ENCODE results near the gene CAPN13.

Gene CAPN13

GRCh38 chr2:30770816-30771576 lies 36.2 kb downstream of the CAPN13 start:
- H3K4me3 ChIP-seq (ENCODE audit: low read depth in 1 of 2, low read length in 2 of 2) = no peak overlapping the region
- H3K9ac ChIP-seq (ENCODE audit: low read length) = no peak overlapping the region
- H3K27me3 ChIP-seq (ENCODE audit: control insufficient read depth in 1 of 2, insufficient read depth in 2 of 2, low read length in 2 of 2) = no peaks in the 10 kb centered on the region
- no peaks in the 10 kb centered on the region for H3K36me3 ChIP-seq (ENCODE audit: insufficient read depth, low read length)
- H3K27ac ChIP-seq (ENCODE audit: low read depth, low read length) = no peak overlapping the region
- H3K4me1 ChIP-seq (ENCODE audit: insufficient read depth, low read length) = no peaks in the 10 kb centered on the region
- no peaks in the 10 kb centered on the region for H3K9me3 ChIP-seq (ENCODE audit: low read length)

GRCh38 chr2:30769891-30770462 lies 37.3 kb downstream of the CAPN13 start:
- Histone ChIP-seq H3K27ac (ENCODE audit: low read depth, low read length) (no peak overlapping the region), H3K9me3 (ENCODE audit: low read length) (no peaks in the 10 kb centered on the region)

DNA sequence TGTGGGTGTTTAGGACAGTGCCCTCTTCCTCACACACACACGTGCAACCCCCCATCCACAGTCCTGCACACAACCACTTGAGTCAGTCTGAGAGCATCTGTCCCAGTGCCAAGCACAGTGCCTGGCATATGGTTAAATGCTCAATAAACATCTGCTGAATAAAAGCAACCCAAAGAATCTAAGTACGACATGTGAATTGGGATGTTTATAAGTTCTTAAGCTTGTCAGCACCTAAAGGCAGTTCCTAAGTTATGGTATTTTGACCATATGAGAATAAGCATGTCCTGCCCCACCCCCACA lies 37.8 kb downstream of the CAPN13 start:
- H3K27ac ChIP-seq (ENCODE audit: low read depth, low read length) = no peak overlapping the region
- no peaks in the 10 kb centered on the region for H3K4me1 ChIP-seq (ENCODE audit: insufficient read depth, low read length)
- H3K27me3 ChIP-seq (ENCODE audit: control insufficient read depth in 1 of 2, insufficient read depth in 2 of 2, low read length in 2 of 2) = no peaks in the 10 kb centered on the region
- H3K9ac ChIP-seq (ENCODE audit: low read length) = no peak overlapping the region
- no peaks in the 10 kb centered on the region for H3K9me3 ChIP-seq (ENCODE audit: low read length)
- H3K4me3 ChIP-seq (ENCODE audit: low read depth in 1 of 2, low read length in 2 of 2) = no peak overlapping the region
- no peaks in the 10 kb centered on the region for H3K36me3 ChIP-seq (ENCODE audit: insufficient read depth, low read length)

More at GRCh38 chr2:30769891-30770462, 37.3 kb downstream of the CAPN13 start:
- no peaks in the 10 kb centered on the region for H3K27me3 ChIP-seq (ENCODE audit: control insufficient read depth in 1 of 2, insufficient read depth in 2 of 2, low read length in 2 of 2)
- no peak overlapping the region for H3K9ac ChIP-seq (ENCODE audit: low read length)
- H3K36me3 ChIP-seq (ENCODE audit: insufficient read depth, low read length) = no peaks in the 10 kb centered on the region
- no peak overlapping the region for H3K4me3 ChIP-seq (ENCODE audit: low read depth in 1 of 2, low read length in 2 of 2)
- H3K4me1 ChIP-seq (ENCODE audit: insufficient read depth, low read length) = no peaks in the 10 kb centered on the region

DNA sequence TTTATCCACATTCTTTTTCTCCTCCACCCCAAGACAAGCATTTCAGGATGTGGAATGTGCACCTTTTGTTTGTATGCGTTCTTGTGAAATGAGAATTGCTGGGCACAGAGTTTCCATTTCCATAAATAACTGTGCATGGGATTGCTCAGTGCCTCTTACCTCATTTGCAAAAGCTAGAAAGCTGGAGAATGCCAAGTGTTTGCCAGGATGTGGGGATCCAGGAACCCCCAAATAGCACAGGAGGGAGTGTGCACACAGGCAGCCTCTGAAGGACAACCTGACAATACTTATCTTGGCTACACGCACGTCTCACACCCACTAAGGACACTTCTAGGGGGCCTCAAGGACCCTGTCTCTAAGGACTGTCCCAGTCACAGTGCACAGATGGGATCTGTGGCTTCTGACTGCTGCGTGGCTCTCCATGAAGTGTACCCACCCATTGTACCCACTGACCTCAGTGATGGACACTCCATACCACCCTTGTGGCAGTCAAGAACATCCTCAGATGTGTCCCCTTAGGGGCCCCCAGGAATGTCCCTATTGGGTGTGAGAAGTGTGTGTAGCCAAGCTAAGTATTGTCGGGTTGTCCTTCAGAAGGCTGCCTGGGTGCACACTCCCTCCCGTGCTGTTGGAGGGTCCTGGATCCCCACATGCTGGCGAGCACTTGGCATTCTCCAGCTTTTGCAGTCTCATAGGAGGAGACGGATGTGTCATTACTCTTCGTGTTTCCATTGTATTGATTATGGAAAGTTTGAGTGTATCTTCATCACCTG lies 38.4 kb downstream of the CAPN13 start:
- Histone ChIP-seq H3K9ac (ENCODE audit: low read length) (no peak overlapping the region), H3K4me1 (ENCODE audit: insufficient read depth, low read length) (no peaks in the 10 kb centered on the region), H3K36me3 (ENCODE audit: insufficient read depth, low read length) (no peaks in the 10 kb centered on the region), H3K27me3 (ENCODE audit: control insufficient read depth in 1 of 2, insufficient read depth in 2 of 2, low read length in 2 of 2) (no peaks in the 10 kb centered on the region), H3K9me3 (ENCODE audit: low read length) (no peaks in the 10 kb centered on the region), H3K4me3 (ENCODE audit: low read depth in 1 of 2, low read length in 2 of 2) (no peak overlapping the region), H3K27ac (ENCODE audit: low read depth, low read length) (no peak overlapping the region)

- H3K4me3 ChIP-seq (ENCODE audit: low read depth in 1 of 2, low read length in 2 of 2) = no peak overlapping the region
- no peaks in the 10 kb centered on the region for H3K9me3 ChIP-seq (ENCODE audit: low read length)
- H3K4me1 ChIP-seq (ENCODE audit: insufficient read depth, low read length) = no peaks in the 10 kb centered on the region
- no peak overlapping the region for H3K9ac ChIP-seq (ENCODE audit: low read length)
- H3K36me3 ChIP-seq (ENCODE audit: insufficient read depth, low read length) = no peaks in the 10 kb centered on the region
- no peaks in the 10 kb centered on the region for H3K27me3 ChIP-seq (ENCODE audit: control insufficient read depth in 1 of 2, insufficient read depth in 2 of 2, low read length in 2 of 2)
- H3K27ac ChIP-seq (ENCODE audit: low read depth, low read length) = no peak overlapping the region
Measured at GRCh38 chr2:30768036-30768686, 39.1 kb downstream of the CAPN13 start.

- no peak overlapping the region for H3K4me3 ChIP-seq (ENCODE audit: low read depth in 1 of 2, low read length in 2 of 2)
- H3K27ac ChIP-seq (ENCODE audit: low read depth, low read length) = no peak overlapping the region
- H3K9ac ChIP-seq (ENCODE audit: low read length) = no peak overlapping the region
- no peaks in the 10 kb centered on the region for H3K4me1 ChIP-seq (ENCODE audit: insufficient read depth, low read length)
- no peaks in the 10 kb centered on the region for H3K36me3 ChIP-seq (ENCODE audit: insufficient read depth, low read length)
- no peaks in the 10 kb centered on the region for H3K9me3 ChIP-seq (ENCODE audit: low read length)
- H3K27me3 ChIP-seq (ENCODE audit: control insufficient read depth in 1 of 2, insufficient read depth in 2 of 2, low read length in 2 of 2) = no peaks in the 10 kb centered on the region
Measured at GRCh38 chr2:30766666-30767065, 40.6 kb downstream of the CAPN13 start.

DNA sequence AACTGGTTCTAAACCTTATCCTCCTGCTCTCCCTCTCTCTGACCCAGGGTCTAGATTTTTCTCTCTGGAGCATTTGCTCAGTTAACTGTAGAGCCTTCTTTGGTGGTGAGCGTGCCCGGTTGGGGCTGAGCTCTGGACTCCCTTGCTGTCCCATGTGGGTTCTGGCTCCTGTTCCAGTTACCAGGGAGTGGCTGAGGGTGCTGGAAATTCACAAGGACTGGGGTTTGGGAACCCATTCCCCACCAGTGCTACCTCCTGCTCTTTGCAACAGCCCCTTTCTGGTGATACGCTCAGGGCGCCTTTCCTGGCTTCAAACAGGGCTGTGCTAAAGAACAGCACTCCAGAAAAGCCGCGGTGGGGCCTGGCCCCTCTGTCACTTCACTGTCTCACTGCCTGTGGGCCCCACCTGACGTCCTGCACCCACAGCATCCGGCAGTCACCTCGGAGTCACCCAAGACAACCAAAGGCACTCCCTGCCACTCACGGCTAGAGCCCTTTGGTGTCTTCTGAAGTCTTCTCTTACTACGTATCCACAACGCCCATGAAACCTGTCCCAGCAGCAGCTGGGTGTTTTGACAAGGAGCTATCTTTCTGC lies 41.3 kb downstream of the CAPN13 start:
- H3K27me3 ChIP-seq (ENCODE audit: control insufficient read depth in 1 of 2, insufficient read depth in 2 of 2, low read length in 2 of 2) = no peaks in the 10 kb centered on the region
- no peaks in the 10 kb centered on the region for H3K36me3 ChIP-seq (ENCODE audit: insufficient read depth, low read length)
- no peak overlapping the region for H3K9ac ChIP-seq (ENCODE audit: low read length)
- H3K27ac ChIP-seq (ENCODE audit: low read depth, low read length) = no peak overlapping the region
- H3K4me1 ChIP-seq (ENCODE audit: insufficient read depth, low read length) = no peaks in the 10 kb centered on the region
- H3K9me3 ChIP-seq (ENCODE audit: low read length) = no peaks in the 10 kb centered on the region
- H3K4me3 ChIP-seq (ENCODE audit: low read depth in 1 of 2, low read length in 2 of 2) = no peak overlapping the region

- no peaks in the 10 kb centered on the region for H3K4me1 ChIP-seq (ENCODE audit: insufficient read depth, low read length)
- no peaks in the 10 kb centered on the region for H3K9me3 ChIP-seq (ENCODE audit: low read length)
- no peaks in the 10 kb centered on the region for H3K36me3 ChIP-seq (ENCODE audit: insufficient read depth, low read length)
- H3K9ac ChIP-seq (ENCODE audit: low read length) = no peak overlapping the region
- H3K4me3 ChIP-seq (ENCODE audit: low read depth in 1 of 2, low read length in 2 of 2) = no peak overlapping the region
- H3K27ac ChIP-seq (ENCODE audit: low read depth, low read length) = no peak overlapping the region
- no peaks in the 10 kb centered on the region for H3K27me3 ChIP-seq (ENCODE audit: control insufficient read depth in 1 of 2, insufficient read depth in 2 of 2, low read length in 2 of 2)
Measured at GRCh38 chr2:30765191-30765590, 42.1 kb downstream of the CAPN13 start.

DNA sequence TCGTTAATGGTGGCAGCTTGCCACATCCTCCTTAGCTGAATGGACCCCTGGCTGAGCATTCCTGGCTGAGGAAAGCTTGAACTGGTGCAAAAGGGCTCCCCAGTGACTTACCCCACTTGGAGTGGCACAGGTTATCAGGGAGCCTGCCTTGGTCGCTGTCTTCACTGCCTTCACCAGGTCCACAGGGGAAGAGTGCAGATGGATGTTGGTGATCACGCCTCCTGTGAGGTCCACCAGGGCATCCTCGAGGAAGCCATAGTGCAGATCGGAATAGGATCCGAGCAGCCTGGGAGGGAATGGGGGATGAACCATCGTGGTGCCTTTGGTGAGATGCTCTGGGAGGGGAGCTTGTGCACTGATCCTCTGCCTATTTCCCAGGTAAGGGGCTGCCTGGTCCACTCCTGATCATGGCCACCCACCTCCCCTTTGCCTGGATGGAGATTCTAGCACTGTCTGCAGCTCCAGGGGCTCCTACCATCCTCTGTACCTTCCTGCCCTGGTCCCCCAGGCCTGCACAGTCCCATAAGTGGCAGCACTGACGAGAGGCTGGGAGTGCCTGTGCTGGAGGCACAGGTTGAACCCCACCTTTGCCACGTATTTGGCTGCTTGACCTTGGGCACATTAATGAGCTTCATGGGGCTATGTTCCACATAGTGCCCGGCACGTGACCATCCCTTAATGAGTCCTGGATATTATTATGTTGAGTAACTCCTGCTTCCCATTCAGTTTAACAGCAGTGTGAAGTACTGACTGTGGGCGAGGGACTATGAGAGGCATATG lies 43.0 kb downstream of the CAPN13 start:
- H3K36me3 ChIP-seq (ENCODE audit: insufficient read depth, low read length) = no peaks in the 10 kb centered on the region
- H3K9ac ChIP-seq (ENCODE audit: low read length) = no peak overlapping the region
- no peaks in the 10 kb centered on the region for H3K27me3 ChIP-seq (ENCODE audit: control insufficient read depth in 1 of 2, insufficient read depth in 2 of 2, low read length in 2 of 2)
- no peak overlapping the region for H3K27ac ChIP-seq (ENCODE audit: low read depth, low read length)
- no peaks in the 10 kb centered on the region for H3K9me3 ChIP-seq (ENCODE audit: low read length)
- H3K4me1 ChIP-seq (ENCODE audit: insufficient read depth, low read length) = no peaks in the 10 kb centered on the region
- no peak overlapping the region for H3K4me3 ChIP-seq (ENCODE audit: low read depth in 1 of 2, low read length in 2 of 2)

- Histone ChIP-seq H3K27me3 (ENCODE audit: control insufficient read depth in 1 of 2, insufficient read depth in 2 of 2, low read length in 2 of 2) (no peaks in the 10 kb centered on the region), H3K36me3 (ENCODE audit: insufficient read depth, low read length) (no peaks in the 10 kb centered on the region), H3K9ac (ENCODE audit: low read length) (no peak overlapping the region), H3K4me3 (ENCODE audit: low read depth in 1 of 2, low read length in 2 of 2) (no peak overlapping the region), H3K9me3 (ENCODE audit: low read length) (no peaks in the 10 kb centered on the region), H3K27ac (ENCODE audit: low read depth, low read length) (no peak overlapping the region), H3K4me1 (ENCODE audit: insufficient read depth, low read length) (no peaks in the 10 kb centered on the region)
Measured at GRCh38 chr2:30763151-30763660, 44.0 kb downstream of the CAPN13 start.

All from muscle layer of colon (tissue), 2 donors.